ENCODE data around the gene ANKUB1. TPM values are rescaled to one million over a fixed set of nuclear protein-coding genes. Genes with fewer than 3 reads are reported as not detected.

The ANKUB1 gene
- total and polyA plus RNA-seq, 3 experiments from 2014 or later: not detected

DNA sequence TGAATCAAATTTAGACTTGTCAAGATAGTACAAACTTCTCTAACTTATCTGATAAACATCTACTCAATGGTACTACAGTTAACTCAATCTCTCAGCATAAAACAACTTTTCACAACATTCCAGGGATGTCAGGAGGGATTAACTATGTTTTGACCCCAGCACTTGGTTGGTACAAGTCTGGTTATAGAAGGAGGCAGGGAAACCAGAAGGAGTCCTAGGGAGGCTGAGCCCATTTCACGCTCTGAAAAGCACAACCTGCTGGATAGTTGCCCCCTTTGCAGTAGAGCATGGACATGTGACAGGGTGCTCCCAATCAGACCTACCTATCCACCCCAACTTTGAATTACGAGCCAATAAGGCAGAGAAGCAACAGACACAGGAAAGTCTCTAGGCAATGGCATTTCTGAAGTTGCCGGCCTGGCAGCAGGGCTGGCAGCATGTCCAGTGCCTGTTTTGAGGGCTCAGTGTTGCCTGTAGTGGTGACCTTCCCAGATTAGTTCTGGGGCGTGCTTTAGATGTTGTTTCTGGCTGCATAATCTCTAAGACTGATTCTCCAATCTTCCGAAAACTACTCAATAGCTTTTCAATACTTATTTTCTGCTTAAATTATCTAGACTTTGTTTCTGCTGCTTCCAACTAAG lies 8.2 kb downstream of the ANKUB1 start:
- H3K27ac Mint-ChIP-seq: no peak overlapping the region
- H3K4me3 Mint-ChIP-seq: no peak overlapping the region
- H3K9me3 Mint-ChIP-seq: peaks cover 0 to 3% (median 0%) of the 10 kb centered on the region in 5 donors
- DNase-seq: no peak
- Histone ChIP-seq H3K27ac (ENCODE audit: low read depth, low read length) (no peak overlapping the region), H3K4me1 (ENCODE audit: insufficient read depth, low read length) (no peaks in the 10 kb centered on the region), H3K27me3 (ENCODE audit: insufficient read depth, low read length, poor library complexity, severe bottlenecking) (no peaks in the 10 kb centered on the region), H3K9me3 (ENCODE audit: low read length) (no peaks in the 10 kb centered on the region), H3K36me3 (ENCODE audit: insufficient read depth, low read length) (no peaks in the 10 kb centered on the region), H3K4me3 (ENCODE audit: low read length) (no peak overlapping the region)
- peaks cover 0 to 3% (median 0%) of the 10 kb centered on the region in 3 donors for H3K36me3 Mint-ChIP-seq
- no peaks in the 10 kb centered on the region for H3K4me1 Mint-ChIP-seq
- POLR2A ChIA-PET: no interaction called here
- CTCF ChIA-PET: no interaction called here
- peaks cover 10 to 17% of the 10 kb centered on the region in 2 donors for H3K27me3 Mint-ChIP-seq

DNA sequence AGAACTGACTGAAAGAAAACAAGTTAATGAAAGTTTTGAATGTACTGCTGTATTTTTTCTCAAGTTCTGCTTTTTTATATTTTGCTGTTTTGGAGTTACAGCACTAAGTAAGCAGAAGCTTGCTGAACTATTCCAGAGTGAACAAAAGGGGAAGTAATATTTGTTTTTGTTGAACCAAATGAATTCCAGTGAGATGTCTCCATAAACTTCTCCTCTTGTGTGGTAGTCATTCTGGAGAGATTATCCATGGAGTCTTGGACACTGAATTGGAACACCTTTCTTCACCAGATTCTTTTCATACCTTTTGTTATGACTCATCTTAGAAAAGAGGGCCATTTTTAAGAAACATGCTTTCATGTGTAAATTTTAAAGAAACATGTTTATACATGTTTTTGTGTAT lies 8.8 kb downstream of the ANKUB1 start:
- no peak overlapping the region for H3K4me3 Mint-ChIP-seq
- Histone ChIP-seq H3K4me1 (ENCODE audit: insufficient read depth, low read length) (no peaks in the 10 kb centered on the region), H3K27ac (ENCODE audit: low read depth, low read length) (no peak overlapping the region), H3K4me3 (ENCODE audit: low read length) (no peak overlapping the region), H3K27me3 (ENCODE audit: insufficient read depth, low read length, poor library complexity, severe bottlenecking) (no peaks in the 10 kb centered on the region), H3K36me3 (ENCODE audit: insufficient read depth, low read length) (no peaks in the 10 kb centered on the region), H3K9me3 (ENCODE audit: low read length) (no peaks in the 10 kb centered on the region)
- no peak overlapping the region for H3K27ac Mint-ChIP-seq
- no peak for DNase-seq
- H3K4me1 Mint-ChIP-seq: no peaks in the 10 kb centered on the region
- ChIA-PET POLR2A (no interaction called here), CTCF (no interaction called here)
- peaks cover 0 to 3% (median 0%) of the 10 kb centered on the region in 3 donors for H3K36me3 Mint-ChIP-seq
- H3K27me3 Mint-ChIP-seq: peaks cover 7 to 14% of the 10 kb centered on the region in 2 donors
- H3K9me3 Mint-ChIP-seq: peaks cover 0 to 3% (median 0%) of the 10 kb centered on the region in 5 donors

DNA sequence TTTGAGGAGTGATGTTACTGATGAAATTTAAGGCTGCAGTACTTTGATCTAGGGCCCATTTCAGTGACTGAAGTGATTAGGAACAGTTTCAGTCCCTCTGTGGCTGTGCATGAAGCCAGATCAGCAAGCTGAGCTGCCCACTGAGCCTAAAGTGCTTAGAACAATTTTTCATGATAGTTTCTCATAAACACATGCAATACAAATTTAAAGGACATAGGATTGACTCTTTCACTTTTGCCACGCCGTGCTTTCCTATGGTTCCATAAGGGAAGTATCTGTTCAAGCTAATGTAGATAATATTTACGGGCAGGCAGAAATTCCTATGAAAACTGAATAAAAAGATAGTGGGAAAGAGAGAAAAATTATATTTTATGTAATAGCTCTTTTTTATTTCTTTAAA lies 10.6 kb downstream of the ANKUB1 start:
- H3K27me3 ChIP-seq (ENCODE audit: insufficient read depth, low read length, poor library complexity, severe bottlenecking): no peaks in the 10 kb centered on the region
- ChIA-PET POLR2A (no interaction called here), CTCF (interaction anchor here (1.2 kb wide), 1 partner anchor 27 kb away, joined by 6 read pairs; no protein-coding TSS in a partner anchor)
- no peak overlapping the region for H3K4me3 ChIP-seq (ENCODE audit: low read length)
- peaks cover 2 to 9% of the 10 kb centered on the region in 2 donors for H3K27me3 Mint-ChIP-seq
- no peak for DNase-seq
- H3K4me1 ChIP-seq (ENCODE audit: insufficient read depth, low read length): no peaks in the 10 kb centered on the region
- no peaks in the 10 kb centered on the region for H3K36me3 ChIP-seq (ENCODE audit: insufficient read depth, low read length)
- no peaks in the 10 kb centered on the region for H3K4me1 Mint-ChIP-seq
- no peak overlapping the region for H3K4me3 Mint-ChIP-seq
- no peak overlapping the region for H3K27ac ChIP-seq (ENCODE audit: low read depth, low read length)
- no peak overlapping the region for H3K27ac Mint-ChIP-seq
- H3K9me3 ChIP-seq (ENCODE audit: low read length): no peaks in the 10 kb centered on the region
- H3K9me3 Mint-ChIP-seq: peaks cover 0 to 3% (median 0%) of the 10 kb centered on the region in 5 donors
- peaks cover 0 to 3% (median 1%) of the 10 kb centered on the region in 3 donors for H3K36me3 Mint-ChIP-seq

DNA sequence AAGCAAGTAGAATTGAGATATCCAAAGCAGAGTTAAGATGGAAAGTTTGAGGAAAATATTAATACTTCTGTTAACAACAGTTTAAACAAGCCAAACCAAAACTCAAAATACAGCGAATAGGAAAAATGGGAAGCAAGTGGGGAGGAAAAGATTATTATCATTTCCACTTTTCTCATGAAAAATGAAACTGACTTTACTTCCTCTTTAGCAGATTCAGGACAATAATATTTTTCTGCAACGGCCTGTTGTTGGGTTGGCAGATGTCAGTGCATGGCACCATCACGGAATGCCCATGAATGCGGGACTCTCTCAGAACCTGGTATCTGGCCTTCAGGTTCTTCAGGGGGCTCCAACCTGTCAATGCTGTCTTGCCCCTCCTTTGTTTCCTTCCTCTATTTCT lies 11.1 kb downstream of the ANKUB1 start:
- no peak overlapping the region for H3K4me3 ChIP-seq (ENCODE audit: low read length)
- H3K27ac ChIP-seq (ENCODE audit: low read depth, low read length): no peak overlapping the region
- Mint-ChIP-seq H3K4me1 (no peaks in the 10 kb centered on the region), H3K27ac (no peak overlapping the region), H3K27me3 (peaks cover 2 to 6% of the 10 kb centered on the region in 2 donors), H3K4me3 (no peak overlapping the region), H3K9me3 (peaks cover 0 to 3% (median 0%) of the 10 kb centered on the region in 5 donors), H3K36me3 (peaks cover 0 to 3% (median 1%) of the 10 kb centered on the region in 3 donors)
- no peaks in the 10 kb centered on the region for H3K9me3 ChIP-seq (ENCODE audit: low read length)
- no peaks in the 10 kb centered on the region for H3K4me1 ChIP-seq (ENCODE audit: insufficient read depth, low read length)
- ChIA-PET POLR2A (no interaction called here), CTCF (no interaction called here)
- DNase-seq: no peak
- no peaks in the 10 kb centered on the region for H3K27me3 ChIP-seq (ENCODE audit: insufficient read depth, low read length, poor library complexity, severe bottlenecking)
- H3K36me3 ChIP-seq (ENCODE audit: insufficient read depth, low read length): no peaks in the 10 kb centered on the region

DNA sequence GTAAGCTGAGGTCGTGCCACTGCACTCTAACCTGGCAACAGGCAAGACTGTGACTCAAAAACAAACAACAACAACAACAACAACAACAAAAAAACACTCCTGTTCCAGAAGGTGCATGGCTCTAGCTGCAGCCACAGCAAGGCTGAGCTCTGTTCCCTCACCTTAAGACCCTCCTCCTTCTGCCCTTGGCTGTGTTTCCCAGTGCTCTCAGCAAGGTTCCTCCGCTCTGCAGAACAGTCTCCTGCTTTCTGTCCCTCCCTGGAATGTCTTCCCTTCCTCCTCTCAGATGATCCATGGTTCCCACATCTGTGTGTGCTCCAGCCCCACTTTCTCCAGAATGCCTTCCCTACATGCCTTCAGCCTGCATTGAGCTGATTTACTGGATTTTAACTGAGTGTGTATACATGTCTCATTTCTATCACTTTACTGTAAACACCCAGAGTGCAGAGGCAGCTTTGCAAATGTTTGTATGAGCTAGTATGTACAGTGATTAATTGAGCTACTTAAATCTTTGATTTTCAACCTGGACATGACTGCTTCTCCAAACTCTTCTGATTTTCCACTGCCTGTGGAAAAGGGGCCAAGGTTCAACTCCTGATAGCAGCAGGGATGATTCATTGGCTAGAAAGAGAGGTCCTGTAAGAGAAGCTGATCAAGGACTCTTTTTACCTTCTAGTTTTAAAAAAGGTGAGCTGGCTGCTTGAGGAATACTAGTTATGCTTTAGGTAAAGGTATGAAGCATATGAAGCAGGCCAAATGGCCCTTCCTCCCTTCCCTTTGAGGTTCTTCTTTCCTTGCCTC lies 14.7 kb downstream of the ANKUB1 start:
- ChIA-PET POLR2A (interaction anchor here (0.5 kb wide), 1 partner anchor 30 kb away, joined by 3 read pairs; no protein-coding TSS in a partner anchor), CTCF (interaction anchor here (1.5 kb wide), 1 partner anchor 31 kb away, joined by 6 read pairs; no protein-coding TSS in a partner anchor)
- Mint-ChIP-seq H3K4me3 (no peak overlapping the region), H3K27ac (peak overlapping the region in 1 of 8 donors; percentile 85), H3K9me3 (no peaks in the 10 kb centered on the region), H3K27me3 (peaks cover 2 to 6% of the 10 kb centered on the region in 2 donors), H3K4me1 (no peaks in the 10 kb centered on the region), H3K36me3 (peaks cover 0 to 1% (median 0%) of the 10 kb centered on the region in 3 donors)
- DNase-seq: no peak
- H3K9me3 ChIP-seq (ENCODE audit: low read length): no peaks in the 10 kb centered on the region
- no peaks in the 10 kb centered on the region for H3K27me3 ChIP-seq (ENCODE audit: insufficient read depth, low read length, poor library complexity, severe bottlenecking)
- H3K4me1 ChIP-seq (ENCODE audit: insufficient read depth, low read length): no peaks in the 10 kb centered on the region
- H3K36me3 ChIP-seq (ENCODE audit: insufficient read depth, low read length): no peaks in the 10 kb centered on the region
- H3K4me3 ChIP-seq (ENCODE audit: low read length): no peak overlapping the region
- no peak overlapping the region for H3K27ac ChIP-seq (ENCODE audit: low read depth, low read length)

DNA sequence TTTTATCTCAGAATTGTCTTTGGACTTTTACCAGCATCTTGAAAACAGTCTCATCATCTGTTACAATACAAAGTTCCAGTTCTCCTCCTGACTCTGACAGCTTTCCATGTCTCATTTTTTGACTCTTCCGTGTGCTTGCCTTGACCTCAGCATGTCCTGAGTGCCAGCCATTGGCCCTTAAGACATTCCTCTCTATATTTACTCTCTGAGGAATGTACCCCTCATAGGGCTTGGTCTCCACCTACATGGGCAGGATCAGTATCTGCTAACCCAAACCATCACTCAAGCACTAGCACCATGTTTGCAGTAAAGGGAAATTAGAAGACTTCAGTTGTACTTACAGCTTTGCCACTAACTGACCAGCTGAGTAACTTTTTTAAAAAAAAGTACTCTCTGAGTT lies 16.2 kb downstream of the ANKUB1 start:
- Histone ChIP-seq H3K27ac (ENCODE audit: low read depth, low read length) (no peak overlapping the region), H3K9me3 (ENCODE audit: low read length) (no peaks in the 10 kb centered on the region), H3K27me3 (ENCODE audit: insufficient read depth, low read length, poor library complexity, severe bottlenecking) (no peaks in the 10 kb centered on the region), H3K4me3 (ENCODE audit: low read length) (no peak overlapping the region), H3K4me1 (ENCODE audit: insufficient read depth, low read length) (no peaks in the 10 kb centered on the region), H3K36me3 (ENCODE audit: insufficient read depth, low read length) (no peaks in the 10 kb centered on the region)
- CTCF ChIA-PET: interaction anchor here (0.9 to 1.5 kb wide), 3 partner anchors 10 to 119 kb away, joined by 3 to 6 read pairs (median 3); partner anchors contain the start of gene WWTR1
- Mint-ChIP-seq H3K4me3 (no peak overlapping the region), H3K4me1 (no peaks in the 10 kb centered on the region), H3K36me3 (peaks cover 0 to 1% (median 0%) of the 10 kb centered on the region in 3 donors), H3K27ac (no peak overlapping the region), H3K27me3 (peaks cover 2 to 11% of the 10 kb centered on the region in 2 donors), H3K9me3 (no peaks in the 10 kb centered on the region)
- DNase-seq: no peak
- POLR2A ChIA-PET: no interaction called here

DNA sequence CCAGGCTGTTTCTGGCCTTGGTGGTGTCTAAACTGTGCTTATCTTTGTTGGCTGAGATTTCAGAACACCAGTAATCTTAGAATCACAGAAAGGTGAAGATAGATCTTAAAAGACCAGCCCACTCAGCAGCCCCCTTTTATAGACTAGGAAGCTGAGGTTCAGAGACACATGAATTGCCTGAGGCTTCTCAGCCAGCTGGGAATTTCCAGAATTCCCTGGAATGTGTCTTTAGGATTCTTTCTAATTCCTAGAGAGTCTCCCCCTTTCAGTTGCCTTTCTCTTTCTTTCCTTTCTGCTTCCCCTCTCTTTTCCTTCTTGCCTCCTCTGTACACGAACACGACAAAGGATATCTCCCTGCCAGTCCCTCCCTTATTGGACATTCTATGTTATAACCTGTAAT lies 19.5 kb downstream of the ANKUB1 start:
- H3K4me3 ChIP-seq (ENCODE audit: low read length): no peak overlapping the region
- Mint-ChIP-seq H3K4me1 (no peaks in the 10 kb centered on the region), H3K27me3 (peaks cover 2 to 18% of the 10 kb centered on the region in 2 donors)

More for the DNA sequence above, 19.5 kb downstream of the ANKUB1 start:
- H3K27ac ChIP-seq (ENCODE audit: low read depth, low read length): no peak overlapping the region
- peak overlapping the region in 1 of 8 donors; percentile 21 for H3K27ac Mint-ChIP-seq
- CTCF ChIA-PET: interaction anchor here (1.0 to 3.8 kb wide), 4 partner anchors 36 to 240 kb away, joined by 3 to 17 read pairs (median 4); no protein-coding TSS in a partner anchor
- no peaks in the 10 kb centered on the region for H3K9me3 Mint-ChIP-seq
- no peak overlapping the region for H3K4me3 Mint-ChIP-seq
- H3K4me1 ChIP-seq (ENCODE audit: insufficient read depth, low read length): no peaks in the 10 kb centered on the region
- peaks cover 0 to 1% (median 0%) of the 10 kb centered on the region in 3 donors for H3K36me3 Mint-ChIP-seq
- no peaks in the 10 kb centered on the region for H3K9me3 ChIP-seq (ENCODE audit: low read length)
- H3K27me3 ChIP-seq (ENCODE audit: insufficient read depth, low read length, poor library complexity, severe bottlenecking): no peaks in the 10 kb centered on the region
- POLR2A ChIA-PET: no interaction called here
- H3K36me3 ChIP-seq (ENCODE audit: insufficient read depth, low read length): no peaks in the 10 kb centered on the region
- DNase-seq: no peak
